Astrocyte (in vitro differentiated cells and primary cell): ENCODE measurements around the gene FEZ2.

Experiments used
- CTCF ChIP-seq: IDR thresholded peaks from 2 replicates; pipeline ENCODE4 v1.5.1; 2011; ENCODE audit warnings: low read depth, mild to moderate bottlenecking, inconsistent platforms, low read length, moderate library complexity; ENCODE audit not compliant: insufficient read depth
- EZH2 ChIP-seq: IDR thresholded peaks from 2 replicates; pipeline ENCODE4 v1.6.1; 2012; ENCODE audit warnings: mild to moderate bottlenecking, low read length, inconsistent platforms; ENCODE audit not compliant: insufficient read depth

- TF ChIP-seq CTCF (no peak), EZH2 (no peak)
Observed at GRCh38 chr2:36594849-36595248, 3.1 kb downstream of the FEZ2 start.
